Measurements from ENCODE around the gene PCNX2. TPM values are rescaled to one million over a fixed set of nuclear protein-coding genes. Genes with fewer than 3 reads are reported as not detected.

PCNX2 gene
- total and polyA plus RNA-seq, 4 experiments from 2014 or later, result 1.8 to 109 (median 55.7) TPM

- Histone ChIP-seq H3K27me3 (ENCODE audit: insufficient read depth, low read length) (no peaks in the 10 kb centered on the region), H3K27ac (ENCODE audit: low read depth, low read length) (no peak overlapping the region), H3K4me1 (ENCODE audit: insufficient read depth, low read length) (no peaks in the 10 kb centered on the region), H3K36me3 (ENCODE audit: insufficient read depth, low read length) (no peaks in the 10 kb centered on the region), H3K4me3 (ENCODE audit: low read length in 2 of 2) (no peak overlapping the region), H3K9me3 (ENCODE audit: control insufficient read depth in 1 of 2, low read length in 2 of 2) (no peaks in the 10 kb centered on the region)
- ChIA-PET CTCF (ENCODE audit: partially characterized antibody) (no interaction called here), POLR2A (ENCODE audit: partially characterized antibody) (no interaction called here)
- peak overlapping the region in 2 of 7 donors; percentile 18 to 43 for H3K27ac Mint-ChIP-seq
- H3K4me3 Mint-ChIP-seq, result no peak overlapping the region
- H3K9me3 Mint-ChIP-seq, result no peaks in the 10 kb centered on the region
- DNase-seq, result no peak
- no peaks in the 10 kb centered on the region for H3K27me3 Mint-ChIP-seq
- peaks cover 1 to 17% (median 12%) of the 10 kb centered on the region in 4 donors for H3K4me1 Mint-ChIP-seq
- peaks cover 35 to 50% of the 10 kb centered on the region in 2 donors for H3K36me3 Mint-ChIP-seq
- intact Hi-C loops (cut with micrococcal nuclease), result no loop called here
These were observed 273.3 kb downstream of the PCNX2 start for GRCh38 chr1:233022246-233022645.

GRCh38 chr1:233020426-233020825, 275.1 kb downstream of the PCNX2 start:
- Mint-ChIP-seq H3K4me1 (peaks cover 1 to 17% (median 12%) of the 10 kb centered on the region in 4 donors), H3K27me3 (no peaks in the 10 kb centered on the region), H3K27ac (no peak overlapping the region), H3K36me3 (peaks cover 43 to 49% of the 10 kb centered on the region in 2 donors), H3K4me3 (no peak overlapping the region), H3K9me3 (no peaks in the 10 kb centered on the region)
- no peak overlapping the region for H3K27ac ChIP-seq (ENCODE audit: low read depth, low read length)
- H3K9me3 ChIP-seq (ENCODE audit: control insufficient read depth in 1 of 2, low read length in 2 of 2), result no peaks in the 10 kb centered on the region
- intact Hi-C loops (cut with micrococcal nuclease), result no loop called here
- no peaks in the 10 kb centered on the region for H3K27me3 ChIP-seq (ENCODE audit: insufficient read depth, low read length)
- H3K4me3 ChIP-seq (ENCODE audit: low read length in 2 of 2), result no peak overlapping the region
- no peaks in the 10 kb centered on the region for H3K36me3 ChIP-seq (ENCODE audit: insufficient read depth, low read length)
- ChIA-PET POLR2A (ENCODE audit: partially characterized antibody) (no interaction called here), CTCF (ENCODE audit: partially characterized antibody) (no interaction called here)
- no peaks in the 10 kb centered on the region for H3K4me1 ChIP-seq (ENCODE audit: insufficient read depth, low read length)
- DNase-seq, result no peak

- Mint-ChIP-seq H3K27ac (no peak overlapping the region), H3K27me3 (no peaks in the 10 kb centered on the region), H3K36me3 (peaks cover 44 to 51% of the 10 kb centered on the region in 2 donors), H3K4me1 (peaks cover 1 to 17% (median 12%) of the 10 kb centered on the region in 4 donors), H3K9me3 (no peaks in the 10 kb centered on the region), H3K4me3 (no peak overlapping the region)
- intact Hi-C loops (cut with micrococcal nuclease), result no loop called here
- Histone ChIP-seq H3K9me3 (ENCODE audit: control insufficient read depth in 1 of 2, low read length in 2 of 2) (no peaks in the 10 kb centered on the region), H3K27me3 (ENCODE audit: insufficient read depth, low read length) (no peaks in the 10 kb centered on the region), H3K27ac (ENCODE audit: low read depth, low read length) (no peak overlapping the region), H3K4me1 (ENCODE audit: insufficient read depth, low read length) (no peaks in the 10 kb centered on the region), H3K4me3 (ENCODE audit: low read length in 2 of 2) (no peak overlapping the region), H3K36me3 (ENCODE audit: insufficient read depth, low read length) (no peaks in the 10 kb centered on the region)
- no peak for DNase-seq
- CTCF ChIA-PET (ENCODE audit: partially characterized antibody), result no interaction called here
- POLR2A ChIA-PET (ENCODE audit: partially characterized antibody), result no interaction called here
These were observed 275.7 kb downstream of the PCNX2 start for GRCh38 chr1:233019778-233020325.

- intact Hi-C loops (cut with micrococcal nuclease), result no loop called here
- H3K4me3 ChIP-seq (ENCODE audit: low read length in 2 of 2), result no peak overlapping the region
- H3K27ac ChIP-seq (ENCODE audit: low read depth, low read length), result no peak overlapping the region
- H3K4me1 ChIP-seq (ENCODE audit: insufficient read depth, low read length), result no peaks in the 10 kb centered on the region
- DNase-seq, result no peak
- ChIA-PET CTCF (ENCODE audit: partially characterized antibody) (no interaction called here), POLR2A (ENCODE audit: partially characterized antibody) (no interaction called here)
- Mint-ChIP-seq H3K27me3 (no peaks in the 10 kb centered on the region), H3K9me3 (no peaks in the 10 kb centered on the region), H3K36me3 (peaks cover 51 to 54% of the 10 kb centered on the region in 2 donors), H3K4me3 (no peak overlapping the region), H3K4me1 (peaks cover 1 to 17% (median 12%) of the 10 kb centered on the region in 4 donors), H3K27ac (peak overlapping the region in 1 of 7 donors; percentile 19)
- H3K27me3 ChIP-seq (ENCODE audit: insufficient read depth, low read length), result no peaks in the 10 kb centered on the region
- H3K9me3 ChIP-seq (ENCODE audit: control insufficient read depth in 1 of 2, low read length in 2 of 2), result no peaks in the 10 kb centered on the region
- no peaks in the 10 kb centered on the region for H3K36me3 ChIP-seq (ENCODE audit: insufficient read depth, low read length)
These were observed 276.4 kb downstream of the PCNX2 start for GRCh38 chr1:233019083-233019482.

GRCh38 chr1:233016798-233017197, 278.7 kb downstream of the PCNX2 start:
- Mint-ChIP-seq H3K4me1 (peaks cover 1 to 11% (median 6%) of the 10 kb centered on the region in 4 donors), H3K27me3 (no peaks in the 10 kb centered on the region), H3K27ac (peak overlapping the region in 1 of 7 donors; percentile 35), H3K4me3 (no peak overlapping the region), H3K36me3 (peaks cover 64 to 65% of the 10 kb centered on the region in 2 donors), H3K9me3 (no peaks in the 10 kb centered on the region)
- no peak for DNase-seq
- no peaks in the 10 kb centered on the region for H3K27me3 ChIP-seq (ENCODE audit: insufficient read depth, low read length)
- H3K4me1 ChIP-seq (ENCODE audit: insufficient read depth, low read length), result no peaks in the 10 kb centered on the region
- POLR2A ChIA-PET (ENCODE audit: partially characterized antibody), result no interaction called here
- intact Hi-C loops (cut with micrococcal nuclease), result no loop called here
- H3K4me3 ChIP-seq (ENCODE audit: low read length in 2 of 2), result no peak overlapping the region
- CTCF ChIA-PET (ENCODE audit: partially characterized antibody), result no interaction called here
- H3K27ac ChIP-seq (ENCODE audit: low read depth, low read length), result no peak overlapping the region
- H3K9me3 ChIP-seq (ENCODE audit: control insufficient read depth in 1 of 2, low read length in 2 of 2), result no peaks in the 10 kb centered on the region
- no peaks in the 10 kb centered on the region for H3K36me3 ChIP-seq (ENCODE audit: insufficient read depth, low read length)

GRCh38 chr1:233015965-233016364, 279.6 kb downstream of the PCNX2 start:
- Mint-ChIP-seq H3K4me3 (no peak overlapping the region), H3K36me3 (peaks cover 67 to 68% of the 10 kb centered on the region in 2 donors), H3K27ac (peak overlapping the region in 2 of 7 donors; percentile 10 to 36), H3K9me3 (no peaks in the 10 kb centered on the region), H3K27me3 (no peaks in the 10 kb centered on the region), H3K4me1 (peaks cover 1 to 7% (median 4%) of the 10 kb centered on the region in 4 donors)
- H3K27me3 ChIP-seq (ENCODE audit: insufficient read depth, low read length), result no peaks in the 10 kb centered on the region
- intact Hi-C loops (cut with micrococcal nuclease), result no loop called here
- no peaks in the 10 kb centered on the region for H3K4me1 ChIP-seq (ENCODE audit: insufficient read depth, low read length)
- no peak overlapping the region for H3K27ac ChIP-seq (ENCODE audit: low read depth, low read length)
- H3K4me3 ChIP-seq (ENCODE audit: low read length in 2 of 2), result no peak overlapping the region
- DNase-seq, result no peak
- no peaks in the 10 kb centered on the region for H3K36me3 ChIP-seq (ENCODE audit: insufficient read depth, low read length)
- H3K9me3 ChIP-seq (ENCODE audit: control insufficient read depth in 1 of 2, low read length in 2 of 2), result no peaks in the 10 kb centered on the region
- CTCF ChIA-PET (ENCODE audit: partially characterized antibody), result interaction anchor here (2.3 kb wide), 1 partner anchor 8 kb away, joined by 6 read pairs; no protein-coding TSS in a partner anchor
- POLR2A ChIA-PET (ENCODE audit: partially characterized antibody), result no interaction called here

- Mint-ChIP-seq H3K9me3 (no peaks in the 10 kb centered on the region), H3K27ac (peak overlapping the region in 1 of 7 donors; percentile 63), H3K36me3 (peaks cover 62 to 73% of the 10 kb centered on the region in 2 donors), H3K4me3 (no peak overlapping the region), H3K4me1 (no peaks in the 10 kb centered on the region), H3K27me3 (no peaks in the 10 kb centered on the region)
- H3K4me1 ChIP-seq (ENCODE audit: insufficient read depth, low read length), result no peaks in the 10 kb centered on the region
- intact Hi-C loops (cut with micrococcal nuclease), result no loop called here
- H3K4me3 ChIP-seq (ENCODE audit: low read length in 2 of 2), result no peak overlapping the region
- H3K36me3 ChIP-seq (ENCODE audit: insufficient read depth, low read length), result no peaks in the 10 kb centered on the region
- ChIA-PET CTCF (ENCODE audit: partially characterized antibody) (no interaction called here), POLR2A (ENCODE audit: partially characterized antibody) (no interaction called here)
- H3K9me3 ChIP-seq (ENCODE audit: control insufficient read depth in 1 of 2, low read length in 2 of 2), result no peaks in the 10 kb centered on the region
- DNase-seq, result no peak
- no peak overlapping the region for H3K27ac ChIP-seq (ENCODE audit: low read depth, low read length)
- no peaks in the 10 kb centered on the region for H3K27me3 ChIP-seq (ENCODE audit: insufficient read depth, low read length)
These were observed 283.5 kb downstream of the PCNX2 start for GRCh38 chr1:233012021-233012420.
